Osteoblast (primary cell): ENCODE results near the gene DTNBP1. TPM values are rescaled to one million over a fixed set of nuclear protein-coding genes. Genes with fewer than 3 reads are reported as not detected.

ENCODE experiments used
- DNase-seq: peaks from one replicate; pipeline ENCODE4 v3.0.0; 2011; ENCODE audit warnings: low spot score, mixed read lengths; ENCODE audit not compliant: insufficient read length; ENCODE audit errors: missing footprints
- H2AFZ ChIP-seq: 2 replicates; pipeline ENCODE4 v1.6.0; 2011; ENCODE audit warnings: mild to moderate bottlenecking, low read length
- H3K27ac ChIP-seq: 2 replicates; pipeline ENCODE4 v1.5.1; 2011; ENCODE audit warnings: mild to moderate bottlenecking, low read depth, low read length, moderate library complexity
- H3K27me3 ChIP-seq: 2 replicates; pipeline ENCODE4 v1.6.0; 2012; ENCODE audit warnings: mild to moderate bottlenecking, control low read depth, inconsistent platforms, low read length, moderate library complexity; ENCODE audit not compliant: insufficient read depth
- H3K36me3 ChIP-seq: 2 replicates; pipeline ENCODE4 v1.5.1; 2011; ENCODE audit warnings: mild to moderate bottlenecking, low read length, control low read depth, moderate library complexity; ENCODE audit not compliant: insufficient read depth
- H3K4me1 ChIP-seq: 2 replicates; pipeline ENCODE4 v1.5.1; 2011; ENCODE audit warnings: mild to moderate bottlenecking, low read length, control low read depth, moderate library complexity; ENCODE audit not compliant: insufficient read depth
- H3K4me2 ChIP-seq: 2 replicates; pipeline ENCODE4 v1.6.0; 2011; ENCODE audit warnings: mild to moderate bottlenecking, low read length; ENCODE audit not compliant: insufficient read depth
- H3K4me3 ChIP-seq: fragments of 200-600 bp; sonication (generic); 3 replicates; pipeline ENCODE4 v1.5.1; 2012; ENCODE audit warnings: mild to moderate bottlenecking, low read length, inconsistent platforms; ENCODE audit not compliant: insufficient read depth
- H3K79me2 ChIP-seq: 2 replicates; pipeline ENCODE4 v1.6.0; 2012; ENCODE audit warnings: mild to moderate bottlenecking, low read length, control low read depth, inconsistent platforms; ENCODE audit not compliant: insufficient read depth
- H3K9me3 ChIP-seq: 2 replicates; pipeline ENCODE4 v1.5.1; 2011; ENCODE audit warnings: low read depth, low read length, control low read depth
- H4K20me1 ChIP-seq: 2 replicates; pipeline ENCODE4 v1.6.0; 2012; ENCODE audit warnings: mild to moderate bottlenecking, low read length, control low read depth; ENCODE audit not compliant: insufficient read depth
- CTCF ChIP-seq: IDR thresholded peaks from 2 replicates; pipeline ENCODE4 v1.5.1; 2011; ENCODE audit warnings: mild to moderate bottlenecking, low read depth, low read length, moderate library complexity; ENCODE audit errors: extremely low read depth
- total RNA-seq: library from RNA; depleted of rRNA; stranded (reverse); fragments of >200 nt; gene quantifications from 2 replicates; pipeline ENCODE4 v1.2.3, GENCODE V29; 2012

DTNBP1 gene
- total RNA-seq, 1 donor, result 5.8 TPM

- Histone ChIP-seq H3K36me3 (no peaks in the 10 kb centered on the region), H4K20me1 (no peaks in the 10 kb centered on the region), H3K79me2 (no peaks in the 10 kb centered on the region), H3K27me3 (peaks cover 5% of the 10 kb centered on the region), H3K4me2 (no peak overlapping the region), H3K27ac (no peak overlapping the region), H2AFZ (no peak overlapping the region), H3K4me1 (no peaks in the 10 kb centered on the region), H3K4me3 (no peak overlapping the region), H3K9me3 (no peaks in the 10 kb centered on the region)
- TF ChIP-seq CTCF, result no peak
- no peak for DNase-seq
These were observed 20.4 kb upstream of the DTNBP1 start for GRCh38 chr6:15682965-15683822.

GRCh38 chr6:15681946-15682345, 19.1 kb upstream of the DTNBP1 start:
- no peak for DNase-seq
- Histone ChIP-seq H3K4me2 (no peak overlapping the region), H3K4me3 (no peak overlapping the region), H3K36me3 (no peaks in the 10 kb centered on the region), H3K4me1 (no peaks in the 10 kb centered on the region), H3K79me2 (no peaks in the 10 kb centered on the region), H3K27me3 (peaks cover 9% of the 10 kb centered on the region), H2AFZ (no peak overlapping the region), H4K20me1 (no peaks in the 10 kb centered on the region), H3K27ac (no peak overlapping the region), H3K9me3 (no peaks in the 10 kb centered on the region)
- TF ChIP-seq CTCF, result no peak

- TF ChIP-seq CTCF, result no peak
- Histone ChIP-seq H4K20me1 (no peaks in the 10 kb centered on the region), H3K9me3 (no peaks in the 10 kb centered on the region), H3K4me1 (no peaks in the 10 kb centered on the region), H3K36me3 (no peaks in the 10 kb centered on the region), H3K79me2 (no peaks in the 10 kb centered on the region), H3K4me3 (no peak overlapping the region), H3K4me2 (no peak overlapping the region), H3K27ac (no peak overlapping the region), H3K27me3 (peaks cover 12% of the 10 kb centered on the region), H2AFZ (no peak overlapping the region)
- no peak for DNase-seq
These were observed 15.7 kb upstream of the DTNBP1 start for GRCh38 chr6:15678514-15678913.

- H3K4me3 ChIP-seq, result no peak overlapping the region
- no peak overlapping the region for H3K4me2 ChIP-seq
- peaks cover 14% of the 10 kb centered on the region for H3K27me3 ChIP-seq
- H3K9me3 ChIP-seq, result no peaks in the 10 kb centered on the region
- no peak overlapping the region for H2AFZ ChIP-seq
- no peaks in the 10 kb centered on the region for H3K4me1 ChIP-seq
- H3K79me2 ChIP-seq, result no peaks in the 10 kb centered on the region
- H4K20me1 ChIP-seq, result no peaks in the 10 kb centered on the region
- no peak for DNase-seq
- H3K27ac ChIP-seq, result no peak overlapping the region
- no peaks in the 10 kb centered on the region for H3K36me3 ChIP-seq
- no peak for TF ChIP-seq CTCF
These were observed 15.0 kb upstream of the DTNBP1 start for GRCh38 chr6:15677822-15678221.
